Osteoblast (primary cell): ENCODE measurements around the gene LPO. TPM values are rescaled to one million over a fixed set of nuclear protein-coding genes. Genes with fewer than 3 reads are reported as not detected.

Source experiments
- DNase-seq: peaks from one replicate; pipeline ENCODE4 v3.0.0; 2011; ENCODE audit warnings: low spot score, mixed read lengths; ENCODE audit not compliant: insufficient read length; ENCODE audit errors: missing footprints
- H2AFZ ChIP-seq: 2 replicates; pipeline ENCODE4 v1.6.0; 2011; ENCODE audit warnings: mild to moderate bottlenecking, low read length
- H3K27ac ChIP-seq: 2 replicates; pipeline ENCODE4 v1.5.1; 2011; ENCODE audit warnings: mild to moderate bottlenecking, low read depth, low read length, moderate library complexity
- H3K27me3 ChIP-seq: 2 replicates; pipeline ENCODE4 v1.6.0; 2012; ENCODE audit warnings: mild to moderate bottlenecking, control low read depth, inconsistent platforms, low read length, moderate library complexity; ENCODE audit not compliant: insufficient read depth
- H3K36me3 ChIP-seq: 2 replicates; pipeline ENCODE4 v1.5.1; 2011; ENCODE audit warnings: mild to moderate bottlenecking, low read length, control low read depth, moderate library complexity; ENCODE audit not compliant: insufficient read depth
- H3K4me1 ChIP-seq: 2 replicates; pipeline ENCODE4 v1.5.1; 2011; ENCODE audit warnings: mild to moderate bottlenecking, low read length, control low read depth, moderate library complexity; ENCODE audit not compliant: insufficient read depth
- H3K4me2 ChIP-seq: 2 replicates; pipeline ENCODE4 v1.6.0; 2011; ENCODE audit warnings: mild to moderate bottlenecking, low read length; ENCODE audit not compliant: insufficient read depth
- H3K4me3 ChIP-seq: fragments of 200-600 bp; sonication (generic); 3 replicates; pipeline ENCODE4 v1.5.1; 2012; ENCODE audit warnings: mild to moderate bottlenecking, low read length, inconsistent platforms; ENCODE audit not compliant: insufficient read depth
- H3K79me2 ChIP-seq: 2 replicates; pipeline ENCODE4 v1.6.0; 2012; ENCODE audit warnings: mild to moderate bottlenecking, low read length, control low read depth, inconsistent platforms; ENCODE audit not compliant: insufficient read depth
- H3K9me3 ChIP-seq: 2 replicates; pipeline ENCODE4 v1.5.1; 2011; ENCODE audit warnings: low read depth, low read length, control low read depth
- H4K20me1 ChIP-seq: 2 replicates; pipeline ENCODE4 v1.6.0; 2012; ENCODE audit warnings: mild to moderate bottlenecking, low read length, control low read depth; ENCODE audit not compliant: insufficient read depth
- total RNA-seq: library from RNA; depleted of rRNA; stranded (reverse); fragments of >200 nt; gene quantifications from 2 replicates; pipeline ENCODE4 v1.2.3, GENCODE V29; 2012
- TF ChIP-seq, protein P1 (sequence below): IDR thresholded peaks from 2 replicates; pipeline ENCODE4 v1.5.1; 2011; ENCODE audit warnings: mild to moderate bottlenecking, low read depth, low read length, moderate library complexity; ENCODE audit errors: extremely low read depth

The LPO gene
- total RNA-seq, 1 donor = not detected

DNA sequence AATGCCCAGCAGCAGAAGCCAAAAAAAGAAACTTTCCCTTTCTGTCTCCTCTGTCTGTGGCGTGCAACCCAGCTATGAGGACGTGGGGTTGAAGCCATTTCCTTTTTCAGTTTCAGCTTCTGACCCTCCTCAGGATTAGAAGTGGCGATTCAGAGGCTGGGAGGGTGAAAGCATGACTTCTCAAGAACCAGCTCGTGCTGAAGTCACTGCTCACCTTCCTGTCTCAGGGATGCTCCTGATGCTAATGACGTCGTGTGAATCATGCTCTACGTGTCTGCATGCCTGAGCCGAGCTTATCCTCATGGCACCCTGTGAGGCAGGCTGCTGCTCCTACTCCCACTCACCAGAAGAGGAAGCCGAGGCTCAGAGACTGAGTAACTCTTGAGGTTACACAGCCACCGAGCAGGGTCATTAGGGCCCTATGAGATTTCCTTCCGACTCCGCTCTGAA lies 5.7 kb upstream of the LPO start:
- DNase-seq = peak; percentile 69
- Histone ChIP-seq H3K27ac (peak overlapping the region; percentile 90), H3K4me2 (peak overlapping the region; percentile 73), H4K20me1 (no peaks in the 10 kb centered on the region), H3K27me3 (peaks cover 18% of the 10 kb centered on the region), H3K36me3 (no peaks in the 10 kb centered on the region), H2AFZ (peak overlapping the region; percentile 62), H3K9me3 (no peaks in the 10 kb centered on the region), H3K4me3 (peak overlapping the region; percentile 25), H3K79me2 (no peaks in the 10 kb centered on the region), H3K4me1 (peaks cover 26% of the 10 kb centered on the region)
- TF ChIP-seq, protein P1, sequence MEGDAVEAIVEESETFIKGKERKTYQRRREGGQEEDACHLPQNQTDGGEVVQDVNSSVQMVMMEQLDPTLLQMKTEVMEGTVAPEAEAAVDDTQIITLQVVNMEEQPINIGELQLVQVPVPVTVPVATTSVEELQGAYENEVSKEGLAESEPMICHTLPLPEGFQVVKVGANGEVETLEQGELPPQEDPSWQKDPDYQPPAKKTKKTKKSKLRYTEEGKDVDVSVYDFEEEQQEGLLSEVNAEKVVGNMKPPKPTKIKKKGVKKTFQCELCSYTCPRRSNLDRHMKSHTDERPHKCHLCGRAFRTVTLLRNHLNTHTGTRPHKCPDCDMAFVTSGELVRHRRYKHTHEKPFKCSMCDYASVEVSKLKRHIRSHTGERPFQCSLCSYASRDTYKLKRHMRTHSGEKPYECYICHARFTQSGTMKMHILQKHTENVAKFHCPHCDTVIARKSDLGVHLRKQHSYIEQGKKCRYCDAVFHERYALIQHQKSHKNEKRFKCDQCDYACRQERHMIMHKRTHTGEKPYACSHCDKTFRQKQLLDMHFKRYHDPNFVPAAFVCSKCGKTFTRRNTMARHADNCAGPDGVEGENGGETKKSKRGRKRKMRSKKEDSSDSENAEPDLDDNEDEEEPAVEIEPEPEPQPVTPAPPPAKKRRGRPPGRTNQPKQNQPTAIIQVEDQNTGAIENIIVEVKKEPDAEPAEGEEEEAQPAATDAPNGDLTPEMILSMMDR = no peak

DNA sequence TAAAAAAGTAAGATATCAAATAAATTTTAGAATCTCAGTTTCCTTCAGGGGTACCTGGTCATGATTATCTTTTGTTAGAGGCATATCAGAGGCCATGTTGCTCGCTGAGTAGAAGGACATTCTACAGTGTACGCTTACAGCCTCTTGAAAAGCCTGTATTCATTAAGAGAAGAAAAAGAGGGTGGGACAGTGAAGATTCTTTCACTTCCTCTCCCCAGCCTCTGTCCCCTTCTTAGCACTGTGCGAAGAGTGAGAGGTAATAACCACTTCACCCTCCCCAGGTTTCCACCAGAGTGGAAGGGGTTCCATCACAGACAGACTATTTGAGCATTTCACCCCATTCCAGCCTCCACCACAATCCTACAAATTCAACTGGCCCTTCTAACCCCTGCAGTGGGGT lies 4.8 kb upstream of the LPO start:
- DNase-seq = no peak
- Histone ChIP-seq H3K4me3 (no peak overlapping the region), H2AFZ (no peak overlapping the region), H3K4me2 (no peak overlapping the region), H3K36me3 (no peaks in the 10 kb centered on the region), H3K27ac (no peak overlapping the region), H4K20me1 (no peaks in the 10 kb centered on the region), H3K79me2 (no peaks in the 10 kb centered on the region), H3K9me3 (no peaks in the 10 kb centered on the region), H3K4me1 (peaks cover 26% of the 10 kb centered on the region), H3K27me3 (peaks cover 22% of the 10 kb centered on the region)
- TF ChIP-seq, protein P1 = no peak

DNA sequence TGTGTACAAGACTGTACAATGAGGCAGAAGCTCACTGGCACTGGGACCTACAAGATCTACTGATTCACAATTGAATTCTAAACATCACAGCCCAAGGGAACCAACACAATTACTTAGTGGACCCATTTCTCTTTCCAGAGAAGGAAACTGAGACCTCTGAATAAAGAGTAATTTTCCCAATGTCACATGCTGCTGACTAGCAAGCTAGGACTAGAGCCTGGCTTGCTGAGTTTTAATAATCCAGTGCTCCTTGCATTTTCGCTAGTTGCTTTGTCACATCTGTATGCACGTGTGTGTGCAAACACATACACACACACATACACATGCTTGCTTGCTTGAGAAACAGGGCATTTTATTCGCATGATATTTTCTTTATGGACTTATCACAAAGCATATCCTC lies 3.9 kb upstream of the LPO start:
- Histone ChIP-seq H3K4me1 (peaks cover 26% of the 10 kb centered on the region), H3K27me3 (peaks cover 31% of the 10 kb centered on the region), H3K9me3 (no peaks in the 10 kb centered on the region), H3K4me3 (no peak overlapping the region), H3K4me2 (no peak overlapping the region), H3K79me2 (no peaks in the 10 kb centered on the region), H4K20me1 (no peaks in the 10 kb centered on the region), H3K36me3 (no peaks in the 10 kb centered on the region), H2AFZ (no peak overlapping the region), H3K27ac (no peak overlapping the region)
- DNase-seq = no peak
- TF ChIP-seq, protein P1 = no peak

- no peak overlapping the region for H3K4me2 ChIP-seq
Measured at GRCh38 chr17:58235821-58236220, 2.6 kb upstream of the LPO start.

More at GRCh38 chr17:58235821-58236220, 2.6 kb upstream of the LPO start:
- no peak for DNase-seq
- H3K79me2 ChIP-seq = no peaks in the 10 kb centered on the region
- H3K4me3 ChIP-seq = no peak overlapping the region
- no peaks in the 10 kb centered on the region for H4K20me1 ChIP-seq
- H3K4me1 ChIP-seq = peaks cover 24% of the 10 kb centered on the region
- H3K27me3 ChIP-seq = peaks cover 41% of the 10 kb centered on the region
- no peak overlapping the region for H2AFZ ChIP-seq
- TF ChIP-seq, protein P1 = no peak
- H3K36me3 ChIP-seq = no peaks in the 10 kb centered on the region
- no peaks in the 10 kb centered on the region for H3K9me3 ChIP-seq
- no peak overlapping the region for H3K27ac ChIP-seq
